HepG2 (cell line): ENCODE data around the gene CCDC88B. TPM values are rescaled to one million over a fixed set of nuclear protein-coding genes. Genes with fewer than 3 reads are reported as not detected.
A peak's percentile ranks its signal among the peaks of the same experiment; 100 is the strongest.

Experiments used
- ATAC-seq: fragments of 200-7000 bp; cut with Tn5 transposase; 3 replicates; pipeline ENCODE4 v1.9.1; 2020; ENCODE audit warnings: mild to moderate bottlenecking, moderate library complexity
- BruUV-seq: library from RNA; stranded (reverse); fragments of 400-500 nt; replicated peaks from 2 replicates; lab custom pipeline; 2021; lab: Mats Ljungman, UMichigan
- CTCF ChIA-PET: fragments of 300-600 bp; formaldehyde crosslinking; extraction: SDS; loops from one replicate; lab custom pipeline; 2021; ENCODE audit warnings: low total read pairs, inconsistent platforms, low intra/inter-chr PET ratio; lab: Yijun Ruan, JAX
- POLR2A ChIA-PET: fragments of 350-600 bp; sonication (Branson Sonifier 250); formaldehyde crosslinking; loops from one replicate; lab custom pipeline; 2020; ENCODE audit warnings: antibody characterized with exemption, inconsistent platforms; lab: Yijun Ruan, JAX
- DNase-seq: peaks from one replicate; pipeline ENCODE4 v3.0.0-alpha.2; 2015; ENCODE audit warnings: low spot score
- FAIRE-seq: peaks from 3 replicates; lab custom pipeline; 2011; peaks lifted over from hg19 to GRCh38; lab: Jason Lieb, UNC
- H2AFZ ChIP-seq: one replicate; pipeline ENCODE4 v1.6.1; 2011; ENCODE audit warnings: low read length, inconsistent platforms
- H3K27ac ChIP-seq: fragments of 300-600 bp; 3 replicates; pipeline ENCODE4 v1.8.0; 2011; ENCODE audit warnings: mixed run types, mild to moderate bottlenecking, mixed read lengths, low read length, inconsistent platforms; ENCODE audit not compliant: insufficient read depth; ENCODE audit errors: extremely low read length
- H3K27me3 ChIP-seq, 2 experiments: fragments of 200-600 bp in 1 of 2; 2 replicates in 1 of 2; 3 replicates in 1 of 2; pipeline versions ENCODE4 v1.6.0 to v1.8.0; 2011; ENCODE audit warnings: low read length in 2 of 2, mild to moderate bottlenecking in 2 of 2, moderate library complexity in 2 of 2, inconsistent platforms in 1 of 2; ENCODE audit not compliant: insufficient read depth in 2 of 2, control insufficient read depth in 1 of 2
- H3K36me3 ChIP-seq, 2 experiments: fragments of 200-600 bp in 1 of 2; replicated peaks in 1 of 2; 2 replicates in 1 of 2; 3 replicates in 1 of 2; pipeline versions ENCODE4 v1.5.1 to v1.8.0; 2011; ENCODE audit warnings: low read length in 2 of 2, inconsistent platforms in 1 of 2; ENCODE audit not compliant: insufficient read depth in 2 of 2, control insufficient read depth in 1 of 2
- H3K4me1 ChIP-seq: 2 replicates; pipeline ENCODE4 v1.5.1; 2012; ENCODE audit warnings: low read length, inconsistent platforms; ENCODE audit not compliant: insufficient read depth
- H3K4me2 ChIP-seq: 2 replicates; pipeline ENCODE4 v1.6.0; 2011; ENCODE audit warnings: low read depth, low read length, inconsistent platforms
- H3K4me3 ChIP-seq, 3 experiments: fragments of 200-600 bp in 1 of 3; sonication (generic), shearing (Covaris generic) in 1 of 3; replicated peaks in 1 of 3; 2 replicates each; pipeline ENCODE4 v1.5.1; 2011 to 2016; ENCODE audit warnings: low read length in 3 of 3, inconsistent platforms in 2 of 3, low read depth in 2 of 3, mild to moderate bottlenecking in 2 of 3, control low read depth in 1 of 3, mixed read lengths in 1 of 3; ENCODE audit not compliant: insufficient read depth in 1 of 3
- H3K79me2 ChIP-seq: one replicate; pipeline ENCODE4 v1.6.1; 2011; ENCODE audit warnings: low read length, inconsistent platforms; ENCODE audit not compliant: insufficient read depth
- H3K9ac ChIP-seq: 2 replicates; pipeline ENCODE4 v1.6.0; 2011; ENCODE audit warnings: mild to moderate bottlenecking, low read depth, low read length, inconsistent platforms; ENCODE audit not compliant: insufficient read depth
- H3K9me3 ChIP-seq: 2 replicates; pipeline ENCODE4 v1.5.1; 2012; ENCODE audit warnings: mild to moderate bottlenecking, low read length
- H4K20me1 ChIP-seq: 2 replicates; pipeline ENCODE4 v1.6.0; 2011; ENCODE audit warnings: inconsistent platforms, mild to moderate bottlenecking, low read length, moderate library complexity; ENCODE audit not compliant: insufficient read depth
- ATF3 ChIP-seq: sonication (generic); formaldehyde crosslinking; IDR thresholded peaks from 2 replicates; pipeline ENCODE4 v1.4.0; 2020; ENCODE audit warnings: missing genetic modification reagents
- HNF1A ChIP-seq, 2 experiments: sonication (generic) in 1 of 2; formaldehyde crosslinking in 1 of 2; IDR thresholded peaks; 2 replicates each; pipeline versions ENCODE4 v1.4.0 to v1.6.1; 2016 to 2020; ENCODE audit warnings: borderline replicate concordance in 1 of 2, low read depth in 1 of 2, mild to moderate bottlenecking in 1 of 2, missing genetic modification reagents in 1 of 2
- RORA ChIP-seq: sonication (generic); formaldehyde crosslinking; IDR thresholded peaks from 2 replicates; pipeline ENCODE4 v1.5.0; 2020; ENCODE audit warnings: mild to moderate bottlenecking, missing genetic modification reagents, moderate library complexity
- ZNF703 ChIP-seq: sonication (generic); formaldehyde crosslinking; IDR thresholded peaks from 2 replicates; pipeline ENCODE4 v1.5.1; 2020; ENCODE audit warnings: missing genetic modification reagents, mild to moderate bottlenecking, moderate library complexity, borderline replicate concordance
- WGBS: methylation state at CpG from one replicate; pipeline ENCODE4 v1.1.6; 2017; ENCODE audit warnings: low lambda C conversion rate; 5-methylcytosine and 5-hydroxymethylcytosine counted together
- in situ Hi-C: cut with HindIII; loops from 2 replicates; pipeline ENCODE4 v1.10.0; 2017; ENCODE audit warnings: low pct_unique_long_range_greater_than_20kb; ENCODE audit not compliant: extremely low pct_ligation_motif_present
- intact Hi-C: fragments of 100-400 bp; cut with micrococcal nuclease; formaldehyde crosslinking; loops from one replicate; pipeline ENCODE4 v1.10.0; 2022; ENCODE audit not compliant: unreplicated experiment
- polyA plus RNA-seq, 8 experiments: library from polyadenylated mRNA; depleted of rRNA in 3 of 8; stranded (reverse) in 7 of 8; unstranded in 1 of 8; fragments of >200 nt; fragmentation: Illumina TruSeq in 4 of 8; extraction: Trizol in 4 of 8; gene quantifications; 2 replicates each; pipeline versions ENCODE4 v1.2.1 to v1.2.3, GENCODE V29; 2011 to 2016; ENCODE audit warnings: low read depth in 4 of 8, missing spikeins in 1 of 8, mixed read lengths in 1 of 8; ENCODE audit not compliant: insufficient read depth in 1 of 8
- total RNA-seq, 5 experiments: library from RNA; depleted of rRNA; stranded (reverse); fragments of >200 nt; fragmentation: Illumina TruSeq; extraction: Trizol; gene quantifications; 2 replicates each; pipeline ENCODE4 v1.2.3, GENCODE V29; 2016; ENCODE audit warnings: low read depth in 1 of 5

CCDC88B gene
- total and polyA plus RNA-seq, 2 of the 13 experiments (the other 11 are each of a cell fraction or from before 2014, with no cell fraction given), result 3.6 to 4.8 TPM

GRCh38 chr11:64357446-64357845 lies 17.4 kb downstream of the CCDC88B start:
- ATAC-seq (no peak), DNase-seq (no peak), FAIRE-seq (no peak)
- peak overlapping the region; percentile 34; the same call in 1 of the 2 replicates for H3K9ac ChIP-seq
- H3K9me3 ChIP-seq, result no peaks in the 10 kb centered on the region
- TF ChIP-seq HNF1A (IDR thresholded peaks at IDR 0.05; ENCODE audit: low read depth), result no peak
- 0 out of 2 replicates have a peak, but pooled peaks have one; percentile 1 for TF ChIP-seq HNF1A (CRISPR knock-in tag; IDR thresholded peaks at IDR 0.05; ENCODE audit: borderline replicate concordance)
- TF ChIP-seq ATF3 (CRISPR knock-in tag), result no peak
- TF ChIP-seq RORA (CRISPR knock-in tag), result no peak
- TF ChIP-seq ZNF703 (CRISPR knock-in tag), result no peak
- H3K4me1 ChIP-seq, result peaks cover 56% of the 10 kb centered on the region
- peaks cover 5 to 13% of the 10 kb centered on the region in 2 experiments; a peak in 3 of 5 replicates for H3K36me3 ChIP-seq
- no peak overlapping the region for H2AFZ ChIP-seq
- POLR2A ChIA-PET, result interaction anchor here (0.6 to 6.5 kb wide), 5 partner anchors 18 to 536 kb away, joined by 3 to 61 read pairs (median 3); partner anchors contain the start of genes ESRRA, PRDX5 and TRMT112
- H3K4me2 ChIP-seq, result peak overlapping the region; percentile 99
- peak overlapping the region in 1 of 3 experiments; percentile 94; a peak in 1 of 6 replicates for H3K4me3 ChIP-seq
- intact Hi-C loops, result no loop called here
- peaks cover 0 to 13% of the 10 kb centered on the region in 2 experiments; a peak in 3 of 5 replicates for H3K27me3 ChIP-seq
- CTCF ChIA-PET, result no interaction called here
- H3K27ac ChIP-seq, result no peak overlapping the region
- WGBS, result 13% methylated on average over 1 of the region's 6 CpGs
- H3K79me2 ChIP-seq, result no peaks in the 10 kb centered on the region
- BruUV-seq, result no TSS peak
- H4K20me1 ChIP-seq, result no peaks in the 10 kb centered on the region
- in situ Hi-C loops, result no loop called here
